Measurements from ENCODE around the gene DNAJC4. TPM values are rescaled to one million over a fixed set of nuclear protein-coding genes. Genes with fewer than 3 reads are reported as not detected.

Gene DNAJC4
- total and polyA plus RNA-seq, 9 of the 15 experiments (the other 6 are each of a cell fraction or from before 2014, with no cell fraction given): 4.0 to 32.6 (median 19.9) TPM

DNA sequence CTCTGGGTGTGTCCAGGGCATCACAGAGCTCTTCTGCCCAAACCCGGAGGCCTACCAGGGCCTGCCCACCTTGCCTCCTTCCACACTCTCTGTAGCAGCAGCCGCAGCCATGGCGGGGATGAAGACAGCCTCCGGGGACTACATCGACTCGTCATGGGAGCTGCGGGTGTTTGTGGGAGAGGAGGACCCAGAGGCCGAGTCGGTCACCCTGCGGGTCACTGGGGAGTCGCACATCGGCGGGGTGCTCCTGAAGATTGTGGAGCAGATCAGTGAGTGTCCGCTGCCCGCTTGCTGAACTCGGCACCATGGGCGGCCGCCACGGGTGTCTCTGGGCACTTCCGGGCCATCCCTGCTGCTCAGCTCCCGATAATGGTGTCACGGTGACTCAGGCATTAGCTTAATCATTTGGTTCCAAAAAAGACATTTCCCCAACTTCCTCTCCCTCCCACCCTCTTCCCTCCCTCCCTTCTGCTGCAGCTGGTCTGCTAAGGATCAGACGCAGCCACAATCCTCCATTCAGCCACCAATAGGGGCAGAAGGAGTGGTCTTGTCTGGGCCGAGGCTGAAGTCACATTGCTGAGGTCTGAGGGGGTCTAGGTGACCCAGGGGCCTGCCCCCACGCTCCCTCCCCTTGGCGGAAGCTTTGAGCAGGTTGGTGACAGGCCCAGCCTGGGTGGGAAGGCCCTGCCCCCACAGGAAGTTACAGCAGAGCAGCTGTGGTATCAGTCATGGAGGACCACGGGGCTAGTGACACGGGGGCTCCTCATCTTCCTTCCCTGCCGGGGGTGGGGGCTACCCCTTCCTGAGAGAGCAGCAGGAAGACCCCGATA is 22.9 kb upstream of the DNAJC4 start (continued):
- TF ChIP-seq REST (IDR thresholded peaks at IDR 0.05; ENCODE audit: borderline replicate concordance) (no peak), REST (CRISPR knock-in tag; IDR thresholded peaks at IDR 0.05; ENCODE audit: low read depth) (no peak; the same call in 1 of the 2 replicates), ARID1B (IDR thresholded peaks at IDR 0.05) (peak; percentile 88), ZNF41 (CRISPR knock-in tag; conservative IDR thresholded peaks at IDR 0.05) (peak; percentile 72; the same call in 1 of the 2 replicates), NELFE (IDR thresholded peaks at IDR 0.05; ENCODE audit: insufficient read depth, insufficient read length) (no peak), ZNF140 (CRISPR knock-in tag; IDR thresholded peaks at IDR 0.05) (no peak), DPF2 (IDR thresholded peaks at IDR 0.05) (peak; percentile 86), MECOM (CRISPR knock-in tag; IDR thresholded peaks at IDR 0.05) (no peak), PHB (CRISPR knock-in tag; IDR thresholded peaks at IDR 0.05) (no peak), SIN3A (IDR thresholded peaks at IDR 0.05; ENCODE audit: borderline replicate concordance in 2 of 2, control insufficient read depth in 1 of 2, low read depth in 2 of 2, low read length in 2 of 2) (peak; percentile 52 to 93; a peak in 2 of 4 replicates), TEAD2 (tag; IDR thresholded peaks at IDR 0.05) (no peak), PHB2 (IDR thresholded peaks at IDR 0.05; ENCODE audit: low read depth) (no peak)
- TF ChIP-seq, protein P1, sequence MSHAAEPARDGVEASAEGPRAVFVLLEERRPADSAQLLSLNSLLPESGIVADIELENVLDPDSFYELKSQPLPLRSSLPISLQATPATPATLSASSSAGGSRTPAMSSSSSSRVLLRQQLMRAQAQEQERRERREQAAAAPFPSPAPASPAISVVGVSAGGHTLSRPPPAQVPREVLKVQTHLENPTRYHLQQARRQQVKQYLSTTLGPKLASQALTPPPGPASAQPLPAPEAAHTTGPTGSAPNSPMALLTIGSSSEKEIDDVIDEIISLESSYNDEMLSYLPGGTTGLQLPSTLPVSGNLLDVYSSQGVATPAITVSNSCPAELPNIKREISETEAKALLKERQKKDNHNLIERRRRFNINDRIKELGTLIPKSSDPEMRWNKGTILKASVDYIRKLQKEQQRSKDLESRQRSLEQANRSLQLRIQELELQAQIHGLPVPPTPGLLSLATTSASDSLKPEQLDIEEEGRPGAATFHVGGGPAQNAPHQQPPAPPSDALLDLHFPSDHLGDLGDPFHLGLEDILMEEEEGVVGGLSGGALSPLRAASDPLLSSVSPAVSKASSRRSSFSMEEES (CRISPR knock-in tag; IDR thresholded peaks at IDR 0.05): no peak; the same call in 1 of the 2 replicates
- TF ChIP-seq, protein P2, sequence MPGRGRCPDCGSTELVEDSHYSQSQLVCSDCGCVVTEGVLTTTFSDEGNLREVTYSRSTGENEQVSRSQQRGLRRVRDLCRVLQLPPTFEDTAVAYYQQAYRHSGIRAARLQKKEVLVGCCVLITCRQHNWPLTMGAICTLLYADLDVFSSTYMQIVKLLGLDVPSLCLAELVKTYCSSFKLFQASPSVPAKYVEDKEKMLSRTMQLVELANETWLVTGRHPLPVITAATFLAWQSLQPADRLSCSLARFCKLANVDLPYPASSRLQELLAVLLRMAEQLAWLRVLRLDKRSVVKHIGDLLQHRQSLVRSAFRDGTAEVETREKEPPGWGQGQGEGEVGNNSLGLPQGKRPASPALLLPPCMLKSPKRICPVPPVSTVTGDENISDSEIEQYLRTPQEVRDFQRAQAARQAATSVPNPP (IDR thresholded peaks at IDR 0.05; ENCODE audit: borderline replicate concordance, insufficient read depth, insufficient read length): no peak
- TF ChIP-seq, protein P3, sequence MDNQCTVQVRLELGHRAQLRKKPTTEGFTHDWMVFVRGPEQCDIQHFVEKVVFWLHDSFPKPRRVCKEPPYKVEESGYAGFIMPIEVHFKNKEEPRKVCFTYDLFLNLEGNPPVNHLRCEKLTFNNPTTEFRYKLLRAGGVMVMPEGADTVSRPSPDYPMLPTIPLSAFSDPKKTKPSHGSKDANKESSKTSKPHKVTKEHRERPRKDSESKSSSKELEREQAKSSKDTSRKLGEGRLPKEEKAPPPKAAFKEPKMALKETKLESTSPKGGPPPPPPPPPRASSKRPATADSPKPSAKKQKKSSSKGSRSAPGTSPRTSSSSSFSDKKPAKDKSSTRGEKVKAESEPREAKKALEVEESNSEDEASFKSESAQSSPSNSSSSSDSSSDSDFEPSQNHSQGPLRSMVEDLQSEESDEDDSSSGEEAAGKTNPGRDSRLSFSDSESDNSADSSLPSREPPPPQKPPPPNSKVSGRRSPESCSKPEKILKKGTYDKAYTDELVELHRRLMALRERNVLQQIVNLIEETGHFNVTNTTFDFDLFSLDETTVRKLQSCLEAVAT (IDR thresholded peaks at IDR 0.05): peak in 1 of 2 experiments; percentile 18; a peak in 2 of 4 replicates
